ENCODE measurements around the gene CCL19.

CCL19 gene

DNA sequence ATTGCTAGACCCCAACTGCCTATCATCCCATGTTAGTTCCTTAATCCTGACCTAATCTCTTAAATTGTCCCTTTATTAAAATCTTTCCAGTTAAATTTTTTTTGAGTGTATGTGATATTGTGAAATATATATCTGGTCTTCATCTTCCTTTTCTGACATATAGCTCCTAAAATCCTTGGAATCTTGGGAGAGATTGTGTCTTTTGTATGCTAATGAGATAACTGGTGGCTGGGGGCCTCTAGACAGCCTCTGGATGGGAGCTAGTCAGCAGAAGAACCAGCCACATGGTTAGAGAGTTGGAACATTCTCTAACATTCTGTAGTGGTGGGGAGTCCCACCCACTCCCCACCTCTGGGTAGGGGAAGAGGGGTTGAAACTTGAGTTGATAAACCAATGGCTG, 3.7 kb upstream of the CCL19 start:
- DNase-seq (ENCODE audit: low read depth, low spot score): no peak

GRCh38 chr9:34693560-34693959, 2.5 kb upstream of the CCL19 start:
- DNase-seq (ENCODE audit: low read depth, low spot score): no peak

DNA sequence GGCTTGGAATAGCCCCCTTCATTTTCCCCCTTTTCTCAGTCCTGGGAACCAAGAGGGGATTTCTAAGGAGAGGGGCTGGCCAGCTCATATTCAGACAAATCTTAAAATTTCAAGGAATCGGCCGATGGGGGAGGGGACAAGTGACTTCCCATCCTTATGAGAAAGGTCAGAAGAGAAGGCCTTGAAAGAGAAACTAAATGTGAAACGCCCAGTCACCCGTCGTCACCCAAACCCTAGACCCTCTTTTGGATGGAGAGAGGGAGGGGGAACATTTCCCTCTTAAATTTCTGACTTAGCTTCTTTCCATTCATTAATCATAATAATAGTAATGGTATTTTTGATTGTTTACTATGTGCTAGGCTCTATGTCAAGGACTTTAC, 850 bp upstream of the CCL19 start:
- DNase-seq (ENCODE audit: low read depth, low spot score): no peak

- no peak for DNase-seq (ENCODE audit: low read depth, low spot score)
These were observed 1.6 kb downstream of the CCL19 start for GRCh38 chr9:34689512-34689911.

DNA sequence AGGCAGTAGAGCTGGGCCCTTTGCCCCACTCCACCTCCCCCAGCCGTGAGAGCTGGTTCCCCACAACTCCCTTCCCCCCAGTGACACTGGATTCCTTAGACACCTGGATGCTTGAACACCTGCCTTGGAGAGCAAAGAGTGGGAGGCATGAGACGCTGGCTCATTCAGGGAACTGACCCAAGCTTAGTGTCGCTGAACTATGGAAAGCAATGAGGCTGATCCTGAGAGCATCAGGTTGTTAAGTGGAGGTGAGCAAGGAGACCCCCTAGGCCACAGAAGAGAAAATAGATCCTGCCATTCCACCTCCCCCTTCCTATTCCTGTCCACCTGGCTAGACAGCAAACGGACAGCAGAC, 2.0 kb downstream of the CCL19 start:
- DNase-seq (ENCODE audit: low read depth, low spot score): no peak

DNA sequence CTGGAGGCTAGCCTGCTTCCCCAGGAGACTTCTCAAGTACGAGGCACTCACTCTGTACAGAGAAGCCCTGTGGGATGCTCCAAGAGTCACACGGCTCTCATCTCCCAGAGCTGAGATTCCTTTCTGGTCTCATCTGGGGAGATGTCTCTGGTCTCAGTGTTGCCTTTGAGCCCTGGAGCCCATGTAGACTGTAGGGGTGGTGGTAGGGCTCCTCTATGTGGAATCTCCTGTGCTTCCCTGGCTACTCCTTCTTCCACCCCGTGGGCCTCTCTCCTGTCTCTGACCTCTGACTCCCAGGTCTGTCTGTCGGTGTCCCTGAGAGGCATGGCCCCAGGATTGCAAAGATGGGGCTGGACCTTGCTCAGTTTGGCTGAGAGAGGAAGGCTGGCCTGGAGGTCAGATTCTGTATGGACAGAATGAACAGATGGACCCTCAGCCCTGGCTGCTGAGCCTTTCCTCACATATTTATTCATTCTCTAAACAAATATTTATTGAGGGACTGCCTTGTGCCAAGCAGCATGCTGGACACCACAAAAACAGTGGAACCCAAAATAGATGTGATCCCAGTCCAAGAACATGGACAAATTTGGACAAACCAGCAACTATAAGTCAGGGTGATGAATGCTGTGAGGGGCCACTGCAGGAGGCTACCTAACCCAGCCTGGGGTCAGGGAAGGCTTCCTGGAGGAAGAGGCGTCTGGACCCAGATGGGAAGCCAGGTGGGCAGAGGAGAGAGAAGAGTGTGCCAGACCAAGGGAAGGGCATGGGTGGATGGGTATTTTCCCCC, 2.6 kb downstream of the CCL19 start:
- DNase-seq (ENCODE audit: low read depth, low spot score): no peak

DNA sequence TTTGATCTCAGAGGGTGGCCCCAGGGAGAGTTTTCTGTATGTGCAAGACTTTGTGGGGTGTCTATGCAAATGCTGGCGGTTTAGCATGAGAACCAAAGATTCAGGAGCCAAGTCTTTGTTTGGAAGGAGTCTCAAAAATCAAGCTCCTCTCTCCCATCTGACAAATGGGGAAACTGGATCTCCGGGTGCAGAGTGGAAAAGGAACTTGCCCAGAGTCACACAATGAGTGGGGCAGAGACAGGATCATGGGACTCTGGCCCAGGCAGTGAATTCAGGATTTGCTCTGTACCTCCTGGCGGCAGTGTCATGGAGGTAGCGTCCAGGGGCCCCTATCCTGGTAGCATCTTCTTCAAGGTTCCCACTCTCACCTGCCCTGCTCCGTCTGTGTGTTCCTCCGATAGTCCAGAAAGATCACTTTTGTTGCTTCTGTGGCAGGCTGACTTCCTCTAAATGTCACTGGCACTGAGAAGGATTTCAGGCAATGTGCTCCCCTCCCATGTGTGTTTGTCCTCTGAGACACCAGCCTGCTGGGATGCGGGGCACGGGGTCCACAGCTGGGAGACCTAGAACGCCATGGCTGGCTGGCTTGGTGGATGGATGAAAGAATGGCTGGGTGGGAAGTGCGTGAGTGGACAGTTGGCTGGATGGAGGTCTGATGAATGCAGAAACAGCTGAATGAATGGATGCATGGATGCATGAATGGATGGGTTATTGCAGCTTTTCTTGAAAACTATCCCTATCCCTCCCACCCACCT, 3.6 kb downstream of the CCL19 start:
- DNase-seq (ENCODE audit: low read depth, low spot score): no peak

DNA sequence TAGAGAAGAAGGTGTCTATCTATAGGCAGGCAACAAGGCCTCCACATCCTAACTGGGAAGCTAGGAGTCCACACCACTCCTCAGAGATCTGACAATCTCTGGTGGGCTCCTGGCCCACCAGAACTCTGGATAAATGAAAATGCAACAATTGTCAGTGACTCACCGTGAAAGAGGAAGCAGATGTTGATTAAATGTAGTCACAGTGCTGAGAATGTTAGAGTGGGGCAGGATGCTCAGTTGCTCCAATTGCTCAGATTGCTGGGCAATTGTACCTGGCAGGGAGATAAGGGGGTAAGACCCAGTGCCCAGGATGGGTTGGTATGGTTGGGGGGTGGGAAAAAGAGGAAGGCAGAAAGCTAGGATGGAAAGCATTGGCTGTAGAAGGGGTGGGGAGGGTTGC, 4.3 kb downstream of the CCL19 start:
- no peak for DNase-seq (ENCODE audit: low read depth, low spot score)

DNA sequence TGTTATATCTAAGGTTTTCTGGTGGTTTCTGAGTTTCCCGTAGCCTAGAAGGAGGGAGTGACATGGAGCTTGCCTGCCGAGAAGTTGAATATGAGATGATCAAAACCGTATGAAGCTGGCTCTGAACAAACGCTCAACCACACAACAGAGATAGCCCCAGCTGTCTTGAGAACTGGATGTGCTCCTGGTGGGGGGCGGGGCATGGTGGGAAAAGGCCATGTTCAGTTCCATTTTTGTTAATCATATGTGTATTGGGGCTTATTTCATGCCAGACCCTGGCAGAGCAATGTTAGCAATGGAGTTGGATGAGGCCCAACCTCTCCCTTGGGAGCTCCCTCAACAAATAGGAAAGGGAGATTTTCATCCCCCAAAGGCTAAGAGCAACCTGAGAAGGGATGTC, 4.8 kb downstream of the CCL19 start:
- DNase-seq (ENCODE audit: low read depth, low spot score): no peak

GRCh38 chr9:34685591-34685990, 5.5 kb downstream of the CCL19 start:
- DNase-seq (ENCODE audit: low read depth, low spot score): no peak

- no peak for DNase-seq (ENCODE audit: low read depth, low spot score)
These were observed 6.3 kb downstream of the CCL19 start for GRCh38 chr9:34684816-34685215.

GRCh38 chr9:34684145-34684544, 6.9 kb downstream of the CCL19 start:
- no peak for DNase-seq (ENCODE audit: low read depth, low spot score)

- DNase-seq (ENCODE audit: low read depth, low spot score): no peak
These were observed 15.2 kb downstream of the CCL19 start for GRCh38 chr9:34675869-34676268.

DNA sequence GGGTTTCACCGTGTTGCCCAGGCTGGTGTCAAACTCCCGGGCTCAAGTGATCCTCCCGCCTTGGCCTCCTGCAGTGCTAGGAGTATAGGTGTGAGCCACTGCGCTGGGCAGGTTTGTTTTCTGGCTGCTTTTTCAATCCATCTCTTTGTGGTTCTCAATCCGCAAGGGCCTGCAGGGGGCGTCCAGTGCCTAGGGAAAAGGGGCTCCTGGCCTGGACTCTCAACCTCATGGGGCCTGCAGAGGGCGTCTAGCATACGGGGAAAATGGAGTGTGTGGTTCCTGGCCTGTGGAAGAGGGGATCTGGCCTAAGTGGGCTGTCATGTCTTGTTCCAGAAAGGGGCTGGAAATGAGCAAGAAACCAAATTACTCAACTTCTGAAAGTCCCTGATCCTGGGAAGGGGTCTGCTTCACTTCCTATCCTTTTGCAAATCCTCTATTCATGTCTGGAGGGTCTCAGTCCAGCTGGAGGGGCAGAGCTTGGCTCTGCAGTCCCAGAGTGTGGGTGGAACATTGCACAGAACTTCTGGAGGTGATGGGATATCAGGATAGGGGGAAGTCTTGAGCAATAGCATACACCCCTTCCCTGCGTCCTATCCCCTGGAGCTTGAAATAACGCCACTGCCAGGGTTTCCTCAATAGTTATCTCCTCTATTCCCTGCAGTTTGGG, 15.9 kb downstream of the CCL19 start:
- DNase-seq (ENCODE audit: low read depth, low spot score): peak; percentile 91

- DNase-seq (ENCODE audit: low read depth, low spot score): no peak
These were observed 16.6 kb downstream of the CCL19 start for GRCh38 chr9:34674440-34674839.

GRCh38 chr9:34671307-34671706, 19.8 kb downstream of the CCL19 start:
- peak; percentile 75 for DNase-seq (ENCODE audit: low read depth, low spot score)

DNA sequence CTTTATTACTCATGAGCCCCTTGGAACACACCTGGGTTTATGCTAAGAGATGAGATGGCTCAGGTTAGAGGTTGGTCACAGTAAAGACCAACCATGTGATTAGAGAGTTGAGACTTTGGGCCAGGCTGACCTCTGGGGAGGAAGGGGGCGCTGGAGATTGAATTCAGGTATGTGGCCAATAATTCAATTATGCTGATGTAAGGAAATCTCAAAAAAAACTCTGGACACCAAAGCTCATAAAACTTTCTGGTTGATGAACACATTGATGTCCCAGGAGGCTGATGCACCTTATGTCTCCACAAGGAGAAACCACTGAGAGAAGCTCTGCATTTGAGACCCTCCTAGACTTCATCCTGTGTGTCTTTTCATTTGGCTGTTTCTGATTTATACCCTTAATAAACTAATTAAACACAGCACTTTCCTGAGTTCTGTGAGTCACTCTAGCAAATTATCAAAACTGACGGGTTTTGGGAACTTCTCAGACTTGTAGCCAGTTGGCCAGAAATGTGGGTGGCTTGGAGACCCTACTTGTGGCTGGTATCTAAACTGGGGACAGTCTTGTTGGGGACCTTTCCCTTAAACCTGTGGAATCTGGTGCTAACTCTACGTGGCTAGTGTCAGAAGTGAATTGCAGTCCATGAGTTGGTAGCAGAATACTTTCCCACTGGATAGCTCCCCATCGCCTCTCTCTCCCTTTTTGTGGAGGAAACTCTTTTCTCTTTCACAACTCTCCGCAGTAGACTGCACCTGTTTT, 21.1 kb downstream of the CCL19 start:
- DNase-seq (ENCODE audit: low read depth, low spot score): no peak

GRCh38 chr9:34665381-34666250, 25.5 kb downstream of the CCL19 start:
- DNase-seq (ENCODE audit: low read depth, low spot score): peak; percentile 93

GRCh38 chr9:34665067-34665380, 26.1 kb downstream of the CCL19 start:
- DNase-seq (ENCODE audit: low read depth, low spot score): no peak

- peak; percentile 88 for DNase-seq (ENCODE audit: low read depth, low spot score)
These were observed 26.6 kb downstream of the CCL19 start for GRCh38 chr9:34664281-34665066.

DNA sequence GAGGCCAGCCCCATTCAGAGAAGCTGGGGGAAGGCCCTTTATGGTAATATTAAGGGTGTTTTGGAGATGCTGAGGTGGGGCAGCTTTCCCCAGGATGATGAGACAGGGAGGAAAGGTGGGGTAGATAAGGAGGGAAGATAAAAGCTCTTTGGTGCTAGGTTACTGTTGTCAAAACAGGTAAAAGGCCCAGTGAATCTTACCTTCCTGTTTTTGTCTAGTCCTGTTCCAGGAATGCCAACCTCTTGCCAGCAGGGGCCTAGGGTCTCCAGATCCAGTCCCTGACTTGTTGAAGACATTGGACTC, 27.8 kb downstream of the CCL19 start:
- no peak for DNase-seq (ENCODE audit: low read depth, low spot score)

Measured in ELF-1 (cell line).